GM21576 (cell line): ENCODE data around the gene IL3RA.
"Not testable (repeated sequence)": the region's sequence is repeated elsewhere in the genome, so short reads cannot be mapped to it uniquely, and the experiment has no call there.

ENCODE experiments used
- ATAC-seq: cut with Tn5 transposase; IDR thresholded peaks from one replicate; pipeline ENCODE4 v1.9.1; 2021; ENCODE audit warnings: mild to moderate bottlenecking, moderate library complexity; ENCODE audit not compliant: unreplicated experiment

The IL3RA gene

DNA sequence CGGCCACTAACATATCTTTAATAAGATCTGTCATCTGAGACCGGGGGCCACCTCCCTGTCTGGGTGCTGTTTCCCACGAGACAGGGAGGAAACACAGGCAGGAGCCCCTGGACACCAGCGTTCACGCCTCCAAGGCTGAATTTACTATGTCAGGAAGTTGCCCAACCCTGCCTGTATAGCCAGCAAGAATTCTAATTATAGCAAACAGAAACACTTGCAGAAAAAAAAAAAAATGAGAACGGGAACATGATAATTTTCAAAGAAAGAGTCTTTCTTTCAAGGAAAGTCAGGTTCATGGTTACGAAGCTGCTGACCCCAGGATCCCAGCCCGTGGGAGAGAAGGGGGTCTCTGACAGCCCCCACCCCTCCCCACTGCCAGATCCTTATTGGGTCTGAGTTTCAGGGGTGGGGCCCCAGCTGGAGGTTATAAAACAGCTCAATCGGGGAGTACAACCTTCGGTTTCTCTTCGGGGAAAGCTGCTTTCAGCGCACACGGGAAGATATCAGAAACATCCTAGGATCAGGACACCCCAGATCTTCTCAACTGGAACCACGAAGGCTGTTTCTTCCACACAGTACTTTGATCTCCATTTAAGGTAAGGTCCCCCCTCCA lies at the start of gene IL3RA:
IL3RA (plus strand) TSS at position 455 of the 613 bp plus-strand sequence. CDS start 4,981 bp downstream, outside the sequence.
- peak; percentile 57 for ATAC-seq

DNA sequence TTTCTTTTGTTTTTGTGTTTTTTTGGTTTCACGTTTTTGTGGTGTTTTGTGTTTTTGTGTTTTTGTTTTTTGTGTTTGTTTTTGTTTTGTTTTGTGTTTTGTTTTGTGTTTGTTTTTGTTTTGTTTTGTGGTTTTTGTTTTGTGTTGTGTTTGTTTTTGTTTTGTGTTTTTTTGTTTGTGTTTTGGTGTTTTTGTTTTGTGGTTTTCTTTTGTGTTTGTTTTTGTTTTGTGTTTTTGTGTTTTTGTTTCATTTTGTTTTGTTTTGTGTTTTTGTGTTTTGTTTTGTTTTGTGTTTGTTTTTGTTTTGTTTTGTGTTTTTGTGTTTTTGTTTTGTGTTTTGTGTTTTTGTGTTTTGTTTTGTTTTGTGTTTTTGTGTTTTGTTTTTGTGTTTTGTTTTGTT lies 47.0 kb upstream of the IL3RA start:
- no peak for ATAC-seq

DNA sequence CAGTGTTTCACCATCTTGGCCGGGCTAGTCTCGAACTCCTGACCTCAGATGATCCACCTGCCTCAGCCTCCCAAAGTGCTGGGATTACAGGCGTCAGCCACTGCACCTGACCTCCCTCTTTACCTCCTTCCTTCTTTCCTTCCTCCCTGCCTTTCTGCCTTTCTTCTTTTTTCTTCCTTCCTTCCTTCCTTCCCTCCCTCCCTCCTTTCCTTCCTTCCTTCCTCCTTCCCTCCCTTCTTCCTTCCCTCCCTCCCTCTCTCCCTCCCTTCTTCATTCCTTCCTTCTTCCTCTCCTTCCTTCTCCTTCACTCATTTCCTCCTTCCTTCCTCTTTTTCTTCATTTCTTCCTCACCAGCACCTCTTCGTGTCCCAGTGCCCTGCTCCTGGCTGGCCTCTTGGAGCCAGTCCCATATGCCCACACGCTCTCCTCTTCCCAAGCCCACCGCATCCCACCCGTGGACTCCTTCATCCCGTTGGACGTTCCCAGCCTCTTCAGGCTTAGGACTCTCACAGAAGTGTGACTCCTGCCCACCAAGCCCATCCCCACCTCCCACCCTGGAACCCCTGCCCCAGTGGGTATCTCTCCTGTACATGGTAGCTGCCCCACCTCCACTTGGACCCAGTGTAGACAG lies 45.4 kb upstream of the IL3RA start:
- no peak for ATAC-seq

DNA sequence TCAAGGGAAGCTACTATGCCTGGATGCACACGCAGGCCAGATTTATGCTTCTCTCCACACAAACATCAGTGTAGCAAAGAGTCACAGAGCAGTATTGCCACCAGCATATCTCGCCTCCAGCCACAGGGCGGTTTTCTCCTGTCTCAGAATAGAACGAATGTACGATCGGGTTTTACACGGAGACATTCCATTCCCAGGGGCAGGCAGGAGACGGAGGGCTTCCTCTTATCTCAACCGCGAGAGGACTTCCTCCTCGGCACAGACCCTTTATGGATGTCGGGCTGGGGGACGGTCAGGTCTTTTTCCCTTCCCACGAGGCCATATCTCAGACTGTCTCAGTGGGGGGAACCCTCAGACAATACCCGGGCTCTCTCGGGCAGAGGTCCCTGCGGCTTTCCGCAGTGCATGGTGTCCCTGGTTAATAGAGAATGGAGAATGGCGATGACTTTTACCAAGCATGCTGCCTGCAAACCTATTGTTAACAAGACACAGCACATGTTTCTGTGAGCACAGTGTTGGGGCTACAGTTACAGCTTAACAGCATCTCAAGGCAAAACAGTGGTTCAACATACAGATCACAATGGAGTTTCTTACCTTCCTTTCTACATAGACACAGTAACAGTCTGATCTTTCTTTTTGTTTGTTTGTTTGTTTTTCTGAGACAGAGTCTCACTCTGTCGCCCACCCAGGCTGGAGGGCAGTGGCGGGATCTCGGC lies 43.9 kb upstream of the IL3RA start:
- ATAC-seq, result no peak

DNA sequence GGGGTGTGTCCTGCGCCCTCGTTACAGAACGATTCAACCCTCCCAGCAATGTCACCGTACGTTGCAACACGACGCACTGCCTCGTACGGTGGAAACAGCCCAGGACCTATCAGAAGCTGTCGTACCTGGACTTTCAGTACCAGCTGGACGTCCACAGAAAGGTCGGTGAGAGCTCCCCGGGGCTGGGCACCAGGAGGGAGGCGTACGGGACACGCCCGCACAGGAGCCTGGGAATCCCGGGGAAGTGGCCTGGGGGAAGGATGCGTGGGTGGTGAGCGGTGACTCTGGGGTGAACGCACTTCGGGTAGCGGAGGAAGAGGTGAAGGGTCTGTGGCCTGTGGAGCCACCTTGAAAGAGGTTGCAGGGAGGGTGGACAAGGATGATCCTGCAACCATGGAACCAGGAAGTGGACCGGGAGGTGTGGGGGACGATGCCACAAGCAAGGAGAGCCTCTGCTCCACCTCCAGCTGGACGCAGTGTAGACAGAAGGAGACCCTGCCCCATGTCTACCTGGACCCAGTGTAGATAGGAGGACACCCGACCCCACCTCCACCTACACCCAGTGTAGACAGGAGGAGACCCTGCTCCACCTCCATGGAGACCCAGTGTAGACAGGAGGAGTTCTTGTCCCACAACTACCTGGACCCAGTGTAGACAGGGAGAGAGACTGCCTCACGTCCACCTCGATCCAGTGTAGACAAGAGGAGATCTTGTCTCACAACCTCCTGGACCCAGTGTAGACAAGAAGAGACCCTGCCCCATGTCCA lies 42.1 kb upstream of the IL3RA start:
- no peak for ATAC-seq

DNA sequence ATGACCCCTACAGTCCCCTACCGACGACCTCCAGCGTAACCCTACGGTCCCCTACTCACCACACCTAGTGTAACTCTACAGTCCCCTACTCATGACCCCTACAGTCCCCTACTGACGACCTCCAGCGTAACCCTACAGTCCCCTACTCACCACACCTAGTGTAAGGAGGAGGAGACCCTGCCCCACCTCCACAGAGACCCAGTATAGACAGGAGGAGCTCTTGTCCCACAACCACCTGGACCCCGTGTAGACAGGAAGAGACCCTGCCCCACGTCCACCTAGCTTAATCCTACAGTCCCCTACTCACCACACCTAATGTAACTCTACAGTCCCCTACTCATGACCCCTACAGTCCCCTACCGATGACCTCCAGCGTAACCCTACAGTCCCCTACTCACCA lies 41.0 kb upstream of the IL3RA start:
- no peak for ATAC-seq

DNA sequence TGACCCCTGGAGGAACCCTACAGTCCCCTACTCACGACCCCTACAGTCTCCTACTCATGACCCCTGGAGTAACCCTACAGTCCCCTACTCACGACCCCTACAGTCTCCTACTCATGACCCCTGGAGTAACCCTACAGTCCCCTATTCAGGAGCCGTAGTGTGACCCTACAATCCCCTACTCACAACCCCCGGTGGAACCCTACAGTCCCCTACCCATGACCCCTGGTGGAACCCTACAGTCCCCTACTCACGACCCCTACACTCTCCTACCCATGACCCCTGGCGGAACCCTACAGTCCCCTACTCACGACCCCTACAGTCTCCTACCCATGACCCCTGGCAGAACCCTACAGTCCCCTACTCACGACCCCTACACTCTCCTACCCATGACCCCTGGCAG lies 39.0 kb upstream of the IL3RA start:
- ATAC-seq, result not testable (repeated sequence)

DNA sequence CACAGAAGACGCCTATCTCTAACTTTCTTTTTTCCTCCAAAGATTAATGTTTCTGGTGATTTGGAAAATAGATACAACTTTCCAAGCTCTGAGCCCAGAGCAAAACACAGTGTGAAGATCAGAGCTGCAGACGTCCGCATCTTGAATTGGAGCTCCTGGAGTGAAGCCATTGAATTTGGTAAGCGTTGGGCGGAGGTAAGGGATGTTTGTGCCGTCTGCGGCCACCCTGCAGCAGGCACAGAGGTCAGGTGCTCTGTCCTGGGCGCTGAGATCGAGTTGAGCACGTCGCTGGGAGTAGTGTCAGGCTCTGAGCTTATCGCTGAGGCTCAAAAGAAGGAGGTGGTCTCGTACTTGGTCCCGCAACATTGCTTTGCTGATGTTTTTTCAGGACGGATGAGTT lies 36.1 kb upstream of the IL3RA start:
- no peak for ATAC-seq

DNA sequence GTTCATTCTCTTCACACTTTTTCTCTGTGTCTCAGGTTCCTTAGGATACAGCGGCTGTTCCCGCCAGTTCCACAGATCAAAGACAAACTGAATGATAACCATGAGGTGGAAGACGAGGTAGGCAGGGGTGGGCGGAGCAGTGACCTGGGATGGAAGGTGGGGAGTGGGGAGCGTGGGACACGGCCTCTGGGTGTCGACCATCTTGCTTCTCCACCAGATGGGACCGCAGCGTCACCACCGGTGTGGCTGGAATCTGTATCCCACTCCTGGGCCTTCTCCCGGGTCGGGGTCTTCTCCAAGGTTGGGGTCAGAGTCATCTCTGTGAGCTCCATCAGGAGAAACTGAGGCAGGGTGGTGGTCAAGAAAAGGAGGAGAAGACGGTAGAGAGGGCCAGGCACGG lies 31.2 kb upstream of the IL3RA start:
- no peak for ATAC-seq

DNA sequence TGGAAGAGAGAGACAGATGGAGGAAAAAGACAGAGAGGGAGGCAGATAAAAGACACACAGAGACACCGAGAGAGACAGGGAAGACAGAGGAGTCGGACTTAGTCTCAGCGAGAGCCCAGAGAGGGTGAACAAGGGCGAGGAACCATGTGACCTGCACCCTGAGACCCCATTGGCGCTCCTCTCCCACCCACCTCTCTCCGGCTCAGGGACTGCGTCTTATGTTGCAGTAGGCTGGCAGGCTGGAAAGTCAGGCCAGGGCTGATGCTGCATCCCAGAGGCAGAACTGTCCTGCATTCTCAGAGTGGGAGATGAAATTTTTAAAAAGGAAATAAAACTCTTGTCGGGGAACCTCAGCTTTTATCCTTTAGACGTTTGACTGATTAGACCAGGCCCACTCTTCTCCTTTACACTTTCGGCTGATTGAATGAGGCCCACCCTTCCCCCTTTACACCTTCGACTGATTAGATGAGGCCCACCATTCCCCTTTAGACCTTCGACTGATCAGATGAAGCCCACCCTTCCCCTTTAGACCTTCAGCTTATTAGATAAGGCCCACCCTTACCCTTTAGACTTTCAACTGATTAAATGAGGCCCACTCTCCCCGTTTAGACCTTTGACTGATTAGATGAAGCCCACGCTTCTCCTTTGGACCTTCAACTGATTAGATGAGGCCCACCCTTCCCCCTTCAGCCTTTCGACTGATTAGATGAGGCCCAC lies 29.5 kb upstream of the IL3RA start:
- ATAC-seq, result no peak

DNA sequence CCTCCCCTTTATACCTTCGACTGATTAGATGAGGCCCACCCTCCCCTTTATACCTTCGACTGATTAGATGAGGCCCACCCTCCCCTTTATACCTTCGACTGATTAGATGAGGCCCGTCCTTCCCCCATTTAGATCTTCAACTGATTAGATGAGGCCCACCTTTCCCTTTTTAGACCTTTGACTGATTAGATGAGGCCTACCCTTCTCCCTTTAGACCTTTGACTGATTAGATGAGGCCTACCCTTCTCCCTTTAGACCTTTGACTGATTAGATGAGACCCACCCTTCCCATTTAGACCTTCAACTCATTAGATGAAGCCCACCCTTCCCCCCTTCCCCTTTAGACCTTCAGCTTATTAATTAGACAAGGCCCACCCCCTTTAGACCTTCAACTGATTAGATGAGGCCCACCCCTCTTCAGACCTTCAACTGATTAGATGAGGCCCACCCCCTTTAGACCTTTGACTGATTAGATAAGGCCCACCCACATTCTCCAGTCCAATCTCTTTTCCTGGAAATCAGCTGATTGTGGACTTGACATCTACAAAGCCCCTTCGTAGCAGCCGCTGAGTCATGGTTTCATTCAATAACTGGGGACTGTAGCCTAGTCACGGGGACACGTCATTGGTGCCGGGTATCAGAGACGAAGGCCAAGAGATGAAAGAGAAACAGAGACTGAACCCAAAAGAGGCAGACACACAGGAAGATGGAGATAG lies 28.8 kb upstream of the IL3RA start:
- ATAC-seq, result no peak

DNA sequence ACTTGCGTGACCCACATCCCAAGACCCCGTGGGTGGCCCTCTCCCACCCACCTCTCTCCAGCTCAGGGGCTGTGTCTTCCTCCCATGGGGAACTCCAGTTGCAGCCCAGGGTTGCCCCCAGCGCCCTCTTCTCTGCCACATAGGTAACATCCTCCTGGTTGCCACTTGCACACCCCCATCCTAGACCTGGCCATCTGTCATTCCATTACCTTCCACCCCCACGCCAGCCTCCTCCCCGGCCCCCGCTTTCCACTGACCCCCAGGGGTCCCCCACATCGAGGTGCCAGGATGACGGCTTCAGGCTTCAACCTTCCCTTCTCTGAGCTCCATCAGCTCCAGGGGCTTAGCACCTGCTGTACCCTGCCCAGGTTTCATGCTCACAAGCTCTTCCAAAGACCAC lies 28.1 kb upstream of the IL3RA start:
- no peak for ATAC-seq

DNA sequence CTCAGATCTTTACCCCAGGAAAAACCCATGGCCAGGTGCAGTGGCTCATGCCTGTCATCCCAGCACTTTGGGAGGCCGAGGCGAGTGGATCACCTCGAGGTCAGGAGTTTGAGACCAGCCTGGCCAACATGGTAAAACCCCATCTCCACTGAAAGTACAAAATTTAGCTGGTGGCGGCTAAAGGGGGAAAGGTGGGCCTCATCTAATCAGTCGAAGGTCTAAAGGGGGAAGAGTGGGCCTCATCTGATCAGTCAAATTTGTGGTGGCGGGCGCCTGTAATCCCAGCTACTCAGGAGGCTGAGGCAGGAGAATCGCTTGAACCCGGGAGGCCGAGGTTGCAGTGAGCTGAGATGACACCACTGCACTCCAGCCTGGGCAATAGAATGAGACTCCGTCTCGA lies 27.7 kb upstream of the IL3RA start:
- not testable (repeated sequence) for ATAC-seq

DNA sequence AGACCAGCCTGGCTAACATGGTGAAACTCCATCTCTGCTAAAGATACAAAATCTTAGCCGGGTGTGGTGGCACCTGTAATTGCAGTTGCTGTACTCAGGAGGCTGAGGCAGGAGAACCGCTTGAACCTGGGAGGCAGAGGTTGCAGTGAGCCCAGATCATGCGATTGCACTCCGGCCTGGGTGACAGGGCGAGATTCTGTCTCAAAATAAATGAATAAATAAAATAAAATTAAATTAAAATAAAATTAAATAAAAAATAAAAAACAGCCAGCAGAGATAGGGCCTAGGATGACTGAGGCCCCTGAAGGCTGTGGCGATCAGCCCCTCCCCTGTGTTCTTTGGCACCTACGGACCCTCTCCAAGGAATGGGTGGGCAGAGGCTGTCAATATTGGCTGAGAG lies 22.8 kb upstream of the IL3RA start:
- no peak for ATAC-seq

DNA sequence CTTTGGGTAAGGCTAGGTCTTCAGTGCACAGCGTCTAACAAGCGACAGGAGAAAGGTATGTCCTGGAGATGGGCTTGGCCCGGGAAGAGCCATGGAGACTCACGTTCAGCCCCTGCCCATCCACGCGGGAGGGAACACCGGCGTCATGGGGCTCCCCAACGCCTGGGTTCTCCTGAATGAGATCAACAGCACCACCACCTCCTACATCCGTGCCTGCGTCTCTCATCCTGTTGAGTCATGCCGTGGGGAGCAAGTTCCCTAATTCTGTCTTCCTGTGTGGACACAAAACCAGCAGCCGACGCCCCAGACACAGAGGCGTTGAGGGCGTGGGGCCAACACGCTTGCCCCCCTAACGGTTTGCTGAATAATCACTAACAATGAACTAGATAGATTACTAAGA lies 20.1 kb upstream of the IL3RA start:
- no peak for ATAC-seq

DNA sequence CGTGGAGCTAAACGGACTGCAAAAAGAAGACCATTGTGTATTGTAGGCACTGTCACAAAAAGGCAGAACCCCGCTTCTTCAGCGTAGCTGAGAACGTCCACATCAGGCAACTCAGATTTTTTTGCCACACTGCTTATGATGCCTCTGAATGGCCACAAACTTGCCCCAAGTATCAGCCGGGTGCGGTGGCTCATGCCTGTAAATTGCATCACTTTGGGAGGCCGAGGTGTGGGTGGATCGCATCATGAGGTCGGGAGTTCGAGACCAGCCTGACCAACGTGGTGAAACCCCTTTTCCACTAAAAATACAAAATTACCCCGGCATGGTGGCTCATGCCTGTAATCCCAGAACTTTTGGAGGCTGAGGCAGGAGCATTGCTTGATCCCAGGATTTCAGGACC lies 14.9 kb upstream of the IL3RA start:
- ATAC-seq, result no peak

DNA sequence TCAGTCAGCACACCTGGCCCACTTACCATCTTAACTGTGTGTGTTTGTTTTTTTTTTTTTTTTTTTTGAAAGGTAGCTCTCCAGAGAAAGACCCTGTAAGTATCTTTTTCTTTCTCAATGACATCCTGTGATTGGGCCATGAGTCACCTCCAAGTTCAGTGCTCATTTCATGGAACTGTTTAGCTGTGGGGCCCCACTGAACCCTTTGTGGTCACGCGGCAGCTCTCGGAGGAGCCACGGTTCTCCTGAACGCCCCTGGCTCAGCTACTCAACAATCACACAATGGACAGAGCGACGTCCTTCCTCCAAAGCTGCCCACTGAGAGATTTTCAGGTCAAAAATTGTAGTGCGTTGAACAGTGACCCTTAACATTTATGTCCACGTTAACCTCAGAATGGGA lies 14.2 kb upstream of the IL3RA start:
- ATAC-seq, result no peak

DNA sequence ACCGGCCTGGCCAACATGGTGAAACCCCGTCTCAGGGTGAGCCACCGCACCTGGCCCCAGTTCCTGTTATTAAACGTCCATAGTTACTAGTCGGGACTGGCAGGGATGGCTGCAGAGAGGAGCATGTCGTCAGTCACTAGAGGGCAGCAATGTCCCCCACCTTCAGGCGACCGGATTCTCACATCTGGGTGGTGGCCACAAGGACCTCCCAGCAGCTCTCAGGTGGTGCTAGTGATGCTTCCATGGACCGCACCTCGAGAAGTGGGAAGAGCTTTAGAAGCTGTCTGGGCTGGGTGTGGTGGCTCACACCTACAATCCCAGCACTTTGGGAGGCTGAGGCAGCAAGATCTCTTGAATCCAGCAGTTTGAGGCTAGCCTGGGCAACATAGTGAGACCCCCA lies 13.3 kb upstream of the IL3RA start:
- ATAC-seq, result peak; percentile 73

DNA sequence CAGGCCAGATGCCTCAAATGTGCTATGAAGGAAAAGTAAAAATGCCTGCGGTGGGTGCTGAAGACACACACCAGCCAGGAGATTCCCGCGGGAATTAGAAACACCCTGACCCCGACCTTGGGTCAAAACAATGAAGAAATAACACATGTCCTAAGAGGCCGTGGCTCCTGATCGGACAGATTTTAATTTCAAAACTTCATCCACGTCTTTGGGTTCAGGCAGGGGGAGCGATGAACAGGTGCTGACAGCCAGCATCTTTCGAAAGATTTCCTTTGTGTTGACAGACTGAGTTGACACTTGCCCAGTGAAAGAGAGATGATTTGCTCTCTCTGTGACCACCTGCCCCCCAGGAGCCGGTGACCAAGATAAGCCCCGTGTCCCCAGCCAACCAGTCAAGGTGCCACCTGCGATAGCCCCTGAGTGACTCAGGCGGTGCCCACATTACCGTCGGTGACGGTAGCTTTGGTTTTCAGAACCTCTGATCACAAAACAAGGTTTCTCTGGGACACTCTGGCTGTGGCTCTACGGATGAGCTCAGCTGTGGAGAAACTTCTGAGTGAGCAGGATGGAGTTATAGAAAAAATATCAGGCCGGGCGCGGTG lies 11.0 kb upstream of the IL3RA start:
- no peak for ATAC-seq
